ENCODE results near the gene CNTFR.

GRCh38 chr9:34512131-34513078 lies 77.1 kb downstream of the CNTFR start:
- no peak for TF ChIP-seq CTCF (optimal IDR thresholded peaks at IDR 0.05 in 1 of 3, IDR thresholded peaks at IDR 0.05 in 1 of 3, conservative IDR thresholded peaks at IDR 0.05 in 1 of 3; ENCODE audit: extremely low read depth in 1 of 3, insufficient read depth in 2 of 3, low read length in 3 of 3)
- no peak for TF ChIP-seq EZH2 (IDR thresholded peaks at IDR 0.05; ENCODE audit: low read length)
